Fibroblast of the conjunctiva (primary cell): ENCODE data around the gene IL17REL.

ENCODE experiments used
- DNase-seq: peaks from one replicate; pipeline ENCODE4 v3.0.0-alpha.2; 2010; ENCODE audit warnings: low read depth

Gene IL17REL

GRCh38 chr22:50012211-50013181, at the start of gene IL17REL:
Gene IL17REL (minus strand): TSS chr22:50012765. CDS start chr22:50012646, 119 bp downstream.
- DNase-seq = no peak

GRCh38 chr22:50061824-50062355, 49.3 kb upstream of the IL17REL start:
- no peak for DNase-seq

- DNase-seq = no peak
Measured at GRCh38 chr22:50061141-50061823, 48.7 kb upstream of the IL17REL start.

- no peak for DNase-seq
Measured at GRCh38 chr22:50060441-50061140, 48.0 kb upstream of the IL17REL start.

GRCh38 chr22:50059881-50060262, 47.3 kb upstream of the IL17REL start:
- DNase-seq = no peak

- DNase-seq = no peak
Measured at GRCh38 chr22:50058906-50059880, 46.6 kb upstream of the IL17REL start.

- DNase-seq = no peak
Measured at GRCh38 chr22:50058061-50058905, 45.7 kb upstream of the IL17REL start, which contains the start of gene TTLL8. Gene TTLL8 (minus strand): TSS chr22:50058298.

GRCh38 chr22:50057278-50058060, 44.9 kb upstream of the IL17REL start:
- DNase-seq = no peak

- DNase-seq = no peak
Measured at GRCh38 chr22:50056214-50056972, 43.8 kb upstream of the IL17REL start.

GRCh38 chr22:50053861-50054260, 41.3 kb upstream of the IL17REL start:
- DNase-seq = no peak

- no peak for DNase-seq
Measured at GRCh38 chr22:50051930-50052329, 39.4 kb upstream of the IL17REL start.

- no peak for DNase-seq
Measured at GRCh38 chr22:50049299-50050195, 37.0 kb upstream of the IL17REL start.

GRCh38 chr22:50048836-50049235, 36.3 kb upstream of the IL17REL start:
- no peak for DNase-seq

GRCh38 chr22:50048061-50048765, 35.6 kb upstream of the IL17REL start:
- DNase-seq = no peak

- DNase-seq = no peak
Measured at GRCh38 chr22:50047346-50047745, 34.8 kb upstream of the IL17REL start.

- no peak for DNase-seq
Measured at GRCh38 chr22:50046481-50047245, 34.1 kb upstream of the IL17REL start.
